WERI-Rb-1 (cell line): ENCODE data around the gene APLF.

Source experiments
- DNase-seq: peaks from one replicate; pipeline ENCODE4 v3.0.0-alpha.2; 2020
- H3K27ac ChIP-seq: fragments of 250-450 bp; sonication (Bioruptor Pico); 2 replicates; pipeline ENCODE4 v1.5.1; 2020; ENCODE audit warnings: mild to moderate bottlenecking, moderate library complexity
- H3K27me3 ChIP-seq: fragments of 250-450 bp; sonication (Bioruptor Pico); 2 replicates; pipeline ENCODE4 v1.5.1; 2021; ENCODE audit warnings: mild to moderate bottlenecking, low read depth, moderate library complexity; ENCODE audit not compliant: insufficient read depth, severe bottlenecking
- H3K36me3 ChIP-seq: fragments of 250-450 bp; sonication (Bioruptor Pico); 2 replicates; pipeline ENCODE4 v1.5.1; 2020; ENCODE audit warnings: mild to moderate bottlenecking, moderate library complexity
- H3K4me3 ChIP-seq: 2 replicates; pipeline ENCODE4 v1.5.1; 2011; ENCODE audit warnings: low read depth, mild to moderate bottlenecking, control low read depth, low read length
- H3K9me3 ChIP-seq: fragments of 250-450 bp; sonication (Bioruptor Pico); 2 replicates; pipeline ENCODE4 v1.5.1; 2021; ENCODE audit warnings: mild to moderate bottlenecking, moderate library complexity; ENCODE audit not compliant: severe bottlenecking
- CTCF ChIP-seq: IDR thresholded peaks from 2 replicates; pipeline ENCODE4 v1.5.1; 2011; ENCODE audit warnings: low read depth, mild to moderate bottlenecking, control low read depth, inconsistent platforms, low read length

The APLF gene

GRCh38 chr2:68475110-68475509 is 7.7 kb downstream of the APLF start:
- H3K4me3 ChIP-seq, result no peak overlapping the region
- H3K36me3 ChIP-seq, result no peaks in the 10 kb centered on the region
- H3K27ac ChIP-seq, result no peak overlapping the region
- no peaks in the 10 kb centered on the region for H3K27me3 ChIP-seq
- TF ChIP-seq CTCF, result no peak
- H3K9me3 ChIP-seq, result no peaks in the 10 kb centered on the region
- no peak for DNase-seq

- TF ChIP-seq CTCF, result no peak
- no peaks in the 10 kb centered on the region for H3K27me3 ChIP-seq
- no peak overlapping the region for H3K4me3 ChIP-seq
These were observed 8.2 kb downstream of the APLF start for GRCh38 chr2:68475576-68475975.

GRCh38 chr2:68476454-68476853 is 9.1 kb downstream of the APLF start:
- Histone ChIP-seq H3K9me3 (no peaks in the 10 kb centered on the region), H3K36me3 (no peaks in the 10 kb centered on the region), H3K27me3 (no peaks in the 10 kb centered on the region), H3K27ac (no peak overlapping the region), H3K4me3 (no peak overlapping the region)
- no peak for DNase-seq
- TF ChIP-seq CTCF, result no peak

More at GRCh38 chr2:68475576-68475975, 8.2 kb downstream of the APLF start:
- Histone ChIP-seq H3K36me3 (no peaks in the 10 kb centered on the region), H3K27ac (no peak overlapping the region), H3K9me3 (no peaks in the 10 kb centered on the region)
- DNase-seq, result no peak

GRCh38 chr2:68478688-68479087 is 11.3 kb downstream of the APLF start:
- Histone ChIP-seq H3K9me3 (no peaks in the 10 kb centered on the region), H3K4me3 (no peak overlapping the region), H3K36me3 (no peaks in the 10 kb centered on the region), H3K27me3 (no peaks in the 10 kb centered on the region), H3K27ac (no peak overlapping the region)
- DNase-seq, result no peak
- no peak for TF ChIP-seq CTCF

- Histone ChIP-seq H3K9me3 (no peaks in the 10 kb centered on the region), H3K27ac (no peak overlapping the region), H3K4me3 (no peak overlapping the region), H3K27me3 (no peaks in the 10 kb centered on the region), H3K36me3 (no peaks in the 10 kb centered on the region)
- TF ChIP-seq CTCF, result no peak
- no peak for DNase-seq
These were observed 15.0 kb downstream of the APLF start for GRCh38 chr2:68482296-68482820.

GRCh38 chr2:68483011-68483410 is 15.6 kb downstream of the APLF start:
- H3K27ac ChIP-seq, result no peak overlapping the region

More at GRCh38 chr2:68483011-68483410, 15.6 kb downstream of the APLF start:
- H3K27me3 ChIP-seq, result no peaks in the 10 kb centered on the region
- H3K36me3 ChIP-seq, result no peaks in the 10 kb centered on the region
- no peak for TF ChIP-seq CTCF
- H3K4me3 ChIP-seq, result no peak overlapping the region
- DNase-seq, result no peak
- no peaks in the 10 kb centered on the region for H3K9me3 ChIP-seq
